HuH-7 (cell line): ENCODE data around the gene MS4A12.
"Not testable (repeated sequence)": the region's sequence is repeated elsewhere in the genome, so short reads cannot be mapped to it uniquely, and the experiment has no call there.

Experiments
- DNase-seq: peaks from one replicate; pipeline ENCODE4 v3.0.0; 2011; ENCODE audit warnings: low spot score

The MS4A12 gene, protein sequence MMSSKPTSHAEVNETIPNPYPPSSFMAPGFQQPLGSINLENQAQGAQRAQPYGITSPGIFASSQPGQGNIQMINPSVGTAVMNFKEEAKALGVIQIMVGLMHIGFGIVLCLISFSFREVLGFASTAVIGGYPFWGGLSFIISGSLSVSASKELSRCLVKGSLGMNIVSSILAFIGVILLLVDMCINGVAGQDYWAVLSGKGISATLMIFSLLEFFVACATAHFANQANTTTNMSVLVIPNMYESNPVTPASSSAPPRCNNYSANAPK

GRCh38 chr11:60492488-60493009 lies at the start of gene MS4A12:
MS4A12 (plus strand) TSS chr11:60492778; CDS start chr11:60497319, 4,541 bp downstream.
- no peak for DNase-seq

GRCh38 chr11:60447070-60447469 lies 45.5 kb upstream of the MS4A12 start:
- DNase-seq = no peak

DNA sequence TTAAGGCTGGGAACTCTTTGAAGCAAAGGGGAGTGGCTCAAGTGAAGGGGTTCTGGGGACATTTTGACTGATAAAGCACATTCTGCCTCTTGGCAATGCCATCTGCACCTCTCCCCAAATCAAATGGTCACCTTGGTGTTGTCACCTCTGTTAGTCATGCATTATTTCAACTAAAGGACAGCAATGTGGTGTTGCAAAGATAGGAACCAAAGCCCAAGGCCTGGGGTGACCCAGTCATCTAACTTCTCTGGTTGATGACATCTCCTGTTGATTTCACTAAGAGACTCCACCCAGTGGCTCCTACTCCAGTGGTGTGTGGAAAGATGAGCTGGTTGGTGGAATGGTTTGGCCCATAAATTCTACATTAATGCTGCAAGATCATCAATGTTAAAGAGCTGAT lies 44.7 kb upstream of the MS4A12 start:
- no peak for DNase-seq

- not testable (repeated sequence) for DNase-seq
These were observed 41.4 kb upstream of the MS4A12 start for GRCh38 chr11:60451185-60451584.

DNA sequence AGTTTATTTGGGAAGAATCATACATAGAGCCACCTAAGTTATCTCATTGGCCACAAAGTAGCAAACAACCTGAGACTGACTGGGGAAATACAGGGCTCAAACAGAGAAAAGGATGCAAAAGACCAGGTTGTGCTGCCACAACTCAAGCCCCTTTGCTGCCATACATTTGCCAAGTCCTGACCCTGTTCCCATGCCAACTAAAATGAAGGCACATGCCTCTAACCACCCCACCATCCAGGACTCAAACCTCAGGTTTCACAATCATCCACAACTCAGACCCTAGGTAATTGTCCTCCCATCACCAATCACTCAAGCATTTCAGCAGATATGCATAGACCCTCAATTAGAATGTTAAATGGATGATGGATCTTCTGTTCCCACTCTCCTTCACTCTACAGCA lies 38.4 kb upstream of the MS4A12 start:
- no peak for DNase-seq

- no peak for DNase-seq
These were observed 37.0 kb upstream of the MS4A12 start, which contains the start of gene MS4A1 for GRCh38 chr11:60455531-60456042. MS4A1 (plus strand) TSS chr11:60455847; CDS start chr11:60462375, 6,528 bp downstream.

- DNase-seq = no peak
These were observed 35.0 kb upstream of the MS4A12 start for GRCh38 chr11:60457576-60457975.

DNA sequence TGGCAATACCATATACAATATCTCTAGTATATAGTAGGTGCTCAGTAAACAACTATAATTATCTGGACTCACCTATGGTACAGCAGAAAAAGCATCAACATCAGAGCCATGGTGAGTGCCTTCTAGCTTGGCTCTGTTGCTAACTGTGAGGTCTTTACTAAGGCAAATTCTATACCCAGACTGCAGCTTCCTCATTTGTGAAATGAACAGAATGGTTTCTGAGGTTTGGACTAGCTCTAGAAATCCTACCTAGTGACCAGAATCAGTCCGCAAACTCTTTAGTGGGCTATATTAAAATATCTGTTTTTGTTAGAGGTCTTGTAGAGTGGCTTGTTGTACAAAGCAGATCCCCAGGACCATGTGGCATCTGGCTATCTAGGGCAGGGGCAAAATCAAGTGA lies 33.2 kb upstream of the MS4A12 start:
- DNase-seq = no peak

DNA sequence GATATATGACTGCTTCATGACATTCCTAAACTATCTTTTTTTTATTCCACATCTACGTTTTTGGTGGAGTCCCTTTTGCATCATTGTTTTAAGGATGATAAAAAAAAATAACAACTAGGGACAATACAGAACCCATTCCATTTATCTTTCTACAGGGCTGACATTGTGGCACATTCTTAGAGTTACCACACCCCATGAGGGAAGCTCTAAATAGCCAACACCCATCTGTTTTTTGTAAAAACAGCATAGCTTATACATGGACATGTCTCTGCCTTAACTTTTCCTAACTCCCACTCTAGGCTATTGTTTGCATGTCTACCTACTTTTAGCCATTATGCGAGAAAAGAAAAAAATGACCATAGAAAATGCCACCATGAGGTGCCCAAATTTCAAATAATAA lies 23.7 kb upstream of the MS4A12 start:
- DNase-seq = no peak

- DNase-seq = no peak
These were observed 22.9 kb upstream of the MS4A12 start for GRCh38 chr11:60469723-60470122.

- no peak for DNase-seq
These were observed 15.5 kb upstream of the MS4A12 start for GRCh38 chr11:60477035-60477445.

DNA sequence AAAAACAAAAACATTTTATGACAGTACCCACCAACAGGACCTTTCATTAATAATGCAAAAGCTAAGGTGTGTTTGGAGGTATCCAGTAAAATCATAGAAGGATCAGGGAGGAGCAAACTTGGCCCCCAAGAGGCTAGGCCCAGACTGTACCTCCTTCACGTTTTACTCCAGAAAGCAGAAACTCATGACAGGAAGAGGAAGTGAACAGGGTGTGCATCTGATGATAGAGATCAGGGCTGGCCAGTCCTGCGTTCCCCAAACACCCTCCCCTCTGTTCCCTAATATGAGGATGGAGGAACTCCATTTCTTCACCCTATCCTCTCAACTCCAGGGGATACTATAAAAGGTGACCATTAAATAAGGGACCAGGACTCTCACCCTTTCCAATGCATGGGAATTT lies 10.2 kb upstream of the MS4A12 start:
- no peak for DNase-seq

DNA sequence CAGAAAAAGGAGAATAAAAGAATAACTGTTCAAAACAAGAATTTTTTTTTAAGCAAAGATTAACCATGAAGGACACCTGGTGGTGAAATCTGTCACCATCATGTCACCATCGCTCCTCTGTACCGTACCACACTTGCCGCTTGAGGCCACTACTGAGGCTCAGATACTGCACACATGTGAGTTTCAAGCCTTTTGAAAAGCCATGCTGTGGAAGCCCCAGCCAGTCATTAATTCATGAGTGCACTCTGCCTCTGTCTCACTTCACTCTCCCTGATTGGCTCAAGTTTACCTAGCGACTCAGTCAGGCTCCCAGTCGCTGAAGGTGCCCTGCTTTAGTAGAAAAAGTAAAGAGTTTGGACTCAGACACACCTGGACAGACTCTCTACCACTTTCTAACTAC lies 6.6 kb upstream of the MS4A12 start:
- peak; percentile 61 for DNase-seq

- no peak for DNase-seq
These were observed 876 bp downstream of the MS4A12 start for GRCh38 chr11:60493454-60493853.

DNA sequence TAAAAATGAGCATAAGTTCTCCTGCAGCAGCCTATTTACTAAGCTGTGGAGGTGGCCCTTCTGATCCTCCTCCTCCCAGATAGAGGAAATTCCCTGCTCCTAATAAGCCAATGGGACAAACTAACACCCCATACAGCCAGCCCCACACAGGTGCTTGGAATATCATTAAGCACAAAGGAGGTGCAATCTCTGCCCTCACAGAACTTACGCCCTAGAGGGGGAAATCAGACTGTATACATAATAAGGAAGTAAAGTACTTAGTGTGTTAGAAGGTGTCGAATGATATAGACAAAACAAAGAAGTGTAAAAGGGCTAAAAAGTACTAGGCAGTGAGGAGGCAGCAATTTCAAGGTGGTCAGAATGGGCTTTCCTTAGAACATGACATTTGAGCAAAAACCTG lies 5.8 kb downstream of the MS4A12 start:
- DNase-seq = no peak

- no peak for DNase-seq
These were observed 6.3 kb downstream of the MS4A12 start for GRCh38 chr11:60498853-60499252.

DNA sequence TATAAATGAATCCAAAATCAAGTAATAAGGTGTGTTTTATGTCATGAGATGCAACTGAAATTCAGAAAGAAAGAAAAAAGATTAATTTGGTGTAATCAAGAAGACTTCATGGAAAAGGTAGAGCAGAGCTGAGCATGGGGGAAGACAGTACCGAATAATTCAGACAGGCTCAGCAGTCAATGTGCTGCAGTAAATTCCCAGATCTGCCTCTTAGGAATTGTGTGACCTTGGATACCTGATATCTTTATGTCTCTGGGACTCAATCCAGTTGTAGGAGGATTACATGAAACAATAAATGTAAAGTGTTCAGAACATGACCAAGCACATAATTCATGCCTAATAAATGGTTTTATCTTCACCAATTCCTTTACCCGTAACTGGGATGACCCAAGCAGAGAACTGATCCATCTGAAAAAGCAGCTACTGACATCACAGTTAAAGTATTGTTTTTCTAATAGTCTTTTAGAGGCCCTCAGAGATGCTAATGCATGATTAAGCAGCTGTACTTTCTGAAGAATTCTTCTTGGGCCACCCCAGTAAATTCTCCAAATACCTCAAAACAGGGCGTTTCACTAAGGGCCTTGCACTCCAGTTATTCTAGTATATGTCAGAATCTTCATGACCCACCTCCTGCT lies 7.8 kb downstream of the MS4A12 start:
- no peak for DNase-seq

DNA sequence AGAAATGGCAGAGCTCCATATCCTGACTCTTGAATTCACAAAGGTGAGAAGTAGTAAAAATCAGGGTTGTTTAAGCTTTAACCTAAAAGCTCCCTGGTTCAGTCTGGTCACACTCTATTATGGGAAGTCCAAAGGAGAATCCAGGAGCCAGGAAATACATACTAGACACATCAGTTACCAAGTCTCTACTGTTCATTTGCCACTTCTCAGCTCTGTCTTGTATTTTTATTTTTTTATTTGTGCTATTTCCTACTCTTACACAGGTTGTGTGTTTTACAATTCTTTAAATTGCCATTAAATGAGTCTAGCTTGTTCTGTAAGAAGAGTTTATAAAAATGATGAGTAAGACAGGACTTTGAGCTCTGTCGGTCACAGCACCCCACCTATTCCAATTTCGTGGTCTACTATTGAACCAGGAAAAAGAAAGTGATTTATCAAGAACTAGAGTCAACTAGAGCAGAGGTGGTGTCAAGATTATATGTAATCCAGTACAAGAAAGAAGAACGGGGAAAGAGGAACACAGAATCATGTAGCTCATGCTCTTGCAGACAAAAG lies 9.7 kb downstream of the MS4A12 start:
- no peak for DNase-seq

DNA sequence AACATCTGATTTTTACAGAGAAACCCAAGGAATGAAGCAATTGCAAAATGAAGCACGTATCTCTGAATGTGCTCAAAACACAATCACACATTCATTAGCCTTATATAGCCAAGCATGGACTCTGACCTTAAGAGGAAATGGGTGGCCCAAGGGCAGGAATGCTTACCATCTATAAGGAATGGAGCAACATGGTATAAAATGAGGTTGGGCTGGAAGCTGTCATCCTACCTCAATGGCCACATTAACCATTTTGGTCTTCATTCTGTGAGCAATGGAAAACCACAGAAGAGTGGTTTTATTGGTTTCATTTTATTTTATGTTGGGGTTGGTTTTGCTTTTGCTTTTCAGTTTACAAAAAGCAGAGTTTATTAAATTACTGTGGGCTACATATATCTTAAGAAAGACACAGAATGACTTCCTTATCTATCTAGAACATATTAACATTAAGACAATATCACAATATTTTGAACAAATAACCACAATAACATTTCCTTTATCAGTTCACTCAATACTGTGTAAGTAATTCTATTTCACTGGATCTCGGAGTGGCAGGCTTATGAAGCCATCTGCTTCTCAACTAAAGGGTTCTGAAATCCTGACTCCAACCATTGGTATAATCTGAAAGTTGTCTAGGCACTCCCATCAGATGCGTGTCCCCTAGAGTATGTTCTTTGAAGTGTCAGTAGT lies 11.8 kb downstream of the MS4A12 start:
- no peak for DNase-seq

DNA sequence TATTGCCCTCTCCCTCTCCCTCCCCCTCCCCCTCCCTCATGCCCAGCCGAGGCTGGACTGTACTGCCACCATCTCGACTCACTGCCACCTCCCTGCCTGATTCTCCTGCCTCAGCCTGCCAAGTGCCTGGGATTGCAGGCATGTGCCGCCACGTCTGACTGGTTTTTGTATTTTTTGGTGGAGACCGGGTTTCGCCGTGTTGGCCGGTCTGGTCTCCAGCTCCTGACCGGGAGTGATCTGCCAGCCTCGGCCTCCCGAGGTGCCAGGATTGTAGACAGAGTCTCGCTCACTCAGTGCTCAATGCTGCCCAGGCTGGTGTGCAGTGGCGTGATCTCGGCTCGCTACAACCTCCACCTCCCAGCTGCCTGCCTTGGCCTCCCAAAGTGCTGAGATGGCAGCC lies 17.0 kb downstream of the MS4A12 start:
- DNase-seq = not testable (repeated sequence)

- DNase-seq = not testable (repeated sequence)
These were observed 17.6 kb downstream of the MS4A12 start for GRCh38 chr11:60510209-60510608.

DNA sequence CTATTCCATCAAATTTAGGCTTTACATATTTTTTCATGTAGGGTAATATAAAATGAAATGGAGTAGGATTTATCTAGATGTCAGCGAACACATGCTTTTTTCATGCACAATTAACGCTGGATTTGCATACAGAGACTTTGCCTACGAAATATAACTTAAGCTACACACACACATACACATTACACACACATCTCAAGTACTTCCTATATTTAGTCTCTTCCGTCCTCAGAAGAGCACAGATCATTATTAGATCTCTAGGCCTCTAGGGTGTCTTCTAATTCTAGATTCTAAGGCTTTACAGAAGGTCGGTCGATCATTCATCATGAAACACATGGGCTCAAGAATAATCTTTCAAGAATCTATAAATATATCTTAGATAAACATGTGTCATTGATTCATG lies 18.8 kb downstream of the MS4A12 start:
- DNase-seq = no peak
